Inferior parietal cortex (tissue), 1 donor: ENCODE results near the gene NEDD8.
"Not testable (repeated sequence)": the region's sequence is repeated elsewhere in the genome, so short reads cannot be mapped to it uniquely, and the experiment has no call there.

Experiments used
- DNase-seq: peaks from one replicate; pipeline ENCODE4 v3.0.0-alpha.2; 2016; ENCODE audit errors: extremely low spot score

The NEDD8 gene

DNA sequence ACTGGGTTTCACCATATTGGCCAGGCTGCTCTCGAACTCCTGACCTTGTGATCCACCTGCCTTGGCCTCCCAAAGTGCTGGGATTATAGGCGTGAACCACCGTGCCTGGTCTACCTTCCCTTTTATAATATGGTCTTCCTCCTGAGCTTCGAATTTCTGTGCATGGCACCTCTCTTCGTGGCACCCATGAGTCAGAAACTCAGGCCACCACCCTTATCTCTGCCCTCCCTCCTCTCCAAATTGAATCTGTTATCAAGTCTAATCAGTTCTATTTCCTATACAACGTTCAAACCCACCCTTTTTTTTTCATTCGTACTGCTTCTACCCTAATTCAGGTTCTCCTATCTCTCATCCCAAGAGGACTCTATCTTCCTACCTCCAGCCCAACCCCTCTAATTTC lies 15.3 kb upstream of the NEDD8 start:
- DNase-seq, result no peak

DNA sequence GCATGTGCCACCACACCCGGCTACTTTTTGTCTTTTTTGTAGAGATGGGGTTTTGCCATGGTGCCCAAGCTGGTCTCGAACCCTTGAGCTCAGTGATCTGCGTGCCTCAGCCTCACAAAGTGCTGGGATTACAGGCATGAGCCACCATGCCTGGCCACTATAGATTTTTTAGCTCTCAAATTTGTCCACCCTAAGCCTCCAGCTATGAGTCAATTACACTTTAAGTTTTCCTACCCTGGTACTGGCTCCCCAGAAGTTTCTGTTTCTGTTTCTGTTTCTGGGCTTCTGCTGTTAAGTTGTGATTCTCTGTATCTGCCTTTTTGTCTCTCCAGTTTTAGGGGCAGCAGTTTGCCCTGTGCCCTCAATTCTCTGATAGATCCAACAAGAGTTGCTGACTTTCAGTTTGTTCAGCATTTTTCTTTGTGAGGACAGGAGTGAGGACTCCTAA lies 14.6 kb upstream of the NEDD8 start:
- no peak for DNase-seq

- DNase-seq, result not testable (repeated sequence)
Measured at GRCh38 chr14:24245350-24245749, 13.2 kb upstream of the NEDD8 start.

- peak; percentile 5 for DNase-seq
Measured at GRCh38 chr14:24243336-24243836, 11.2 kb upstream of the NEDD8 start.

- DNase-seq, result no peak
Measured at GRCh38 chr14:24241829-24242443, 9.8 kb upstream of the NEDD8 start.

DNA sequence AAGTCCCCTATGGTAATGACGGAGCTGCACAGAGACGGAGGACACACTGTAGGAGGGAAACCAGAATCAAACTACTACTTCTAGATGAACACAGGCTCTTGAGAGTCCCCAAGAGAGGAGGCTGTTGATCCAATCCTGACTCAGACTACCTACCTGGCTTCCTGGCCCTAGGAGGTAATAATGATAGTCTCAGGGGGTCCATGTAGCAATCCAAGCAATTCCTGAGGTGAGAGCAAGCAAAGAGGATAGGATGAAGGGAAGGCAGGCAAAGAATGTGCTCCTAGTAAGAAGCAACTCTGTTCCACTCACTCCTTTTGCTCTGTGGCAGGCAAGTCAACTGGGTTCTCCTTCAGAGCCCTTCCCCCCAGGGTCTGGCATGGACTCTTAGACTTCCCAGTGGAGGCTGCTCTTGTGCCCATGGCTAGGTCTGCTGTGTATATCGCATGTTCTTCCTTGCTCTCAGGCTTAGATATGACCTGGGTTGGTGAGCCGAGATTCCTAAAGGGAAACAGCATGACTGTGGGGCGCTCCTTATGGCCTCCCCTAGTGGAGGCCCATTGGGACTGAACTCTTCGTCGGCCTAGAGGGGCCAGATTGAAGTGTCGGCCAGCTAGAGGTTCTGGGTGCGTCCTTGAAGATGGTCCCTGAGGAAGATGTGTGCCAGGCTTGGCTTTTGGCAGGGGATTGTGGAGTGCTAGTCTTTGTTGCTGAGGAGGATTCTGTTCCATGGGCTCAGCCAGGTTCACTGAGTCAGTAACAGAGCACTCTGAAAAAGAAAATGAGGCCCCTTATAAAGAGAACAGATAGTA lies 8.1 kb upstream of the NEDD8 start:
- DNase-seq, result no peak

DNA sequence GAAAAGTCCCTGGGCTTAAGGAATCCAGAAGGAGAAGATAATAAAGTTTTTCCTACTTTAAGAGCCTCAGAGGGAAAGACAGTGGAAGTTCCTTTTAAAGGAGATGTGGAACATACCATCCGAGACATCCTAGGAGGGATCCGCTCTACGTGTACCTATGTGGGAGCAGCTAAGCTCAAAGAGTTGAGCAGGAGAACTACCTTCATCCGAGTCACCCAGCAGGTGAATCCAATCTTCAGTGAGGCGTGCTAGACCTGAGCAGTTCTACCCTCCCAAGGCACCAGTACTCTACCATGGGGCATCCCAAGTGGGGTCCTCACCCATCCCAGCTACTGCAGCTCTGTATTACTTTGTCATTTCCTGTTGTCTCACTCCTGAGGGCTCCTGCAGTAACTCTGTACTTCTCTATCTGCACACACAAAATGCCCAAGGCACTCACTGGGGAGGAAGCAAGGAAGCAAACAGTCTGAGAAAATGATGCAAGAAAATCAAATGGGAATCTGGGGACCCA lies 6.4 kb upstream of the NEDD8 start:
- DNase-seq, result no peak

GRCh38 chr14:24238123-24238522 lies 6.0 kb upstream of the NEDD8 start:
- DNase-seq, result no peak

GRCh38 chr14:24237463-24237955 lies 5.3 kb upstream of the NEDD8 start:
- DNase-seq, result no peak

GRCh38 chr14:24236689-24237462 lies 4.7 kb upstream of the NEDD8 start:
- no peak for DNase-seq

DNA sequence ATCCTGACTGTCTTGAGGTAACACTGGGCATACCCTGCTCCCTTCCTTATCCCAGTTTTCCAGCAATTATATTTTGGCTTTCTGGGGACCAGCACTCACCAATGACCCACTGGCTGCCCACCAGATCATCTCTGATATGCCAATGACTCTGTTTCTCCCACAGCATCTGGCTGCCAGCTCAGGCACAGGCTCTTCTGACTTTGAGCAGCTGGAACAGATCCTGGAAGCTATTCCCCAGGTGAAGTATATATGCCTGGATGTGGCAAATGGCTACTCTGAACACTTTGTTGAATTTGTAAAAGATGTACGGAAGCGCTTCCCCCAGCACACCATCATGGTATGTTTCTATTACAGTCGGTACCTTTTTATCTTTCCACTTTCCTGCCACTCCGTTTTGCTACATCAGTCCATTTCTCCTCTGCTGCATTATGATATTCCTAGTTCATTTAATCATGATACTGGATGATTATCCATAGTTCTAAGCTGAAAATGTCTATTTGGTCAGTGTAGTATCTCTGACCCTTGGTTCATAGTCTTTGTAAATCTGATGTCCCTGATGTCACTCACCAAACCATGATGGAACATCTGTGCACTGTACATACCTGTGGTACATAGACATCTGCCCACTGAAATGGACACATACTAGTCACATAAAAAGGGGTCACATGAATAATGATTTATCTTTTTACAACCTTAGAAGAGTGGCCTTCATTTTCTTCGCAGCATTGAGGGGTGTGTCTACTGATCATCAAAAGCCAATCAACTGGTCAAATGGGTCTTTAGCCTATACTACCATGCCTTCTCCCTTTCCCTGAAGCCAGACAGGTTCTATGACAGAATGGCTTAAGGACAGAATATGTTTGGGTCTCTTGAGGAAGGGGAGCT lies 3.9 kb upstream of the NEDD8 start:
- no peak for DNase-seq

GRCh38 chr14:24234095-24235005 lies 2.2 kb upstream of the NEDD8 start:
- no peak for DNase-seq

- no peak for DNase-seq
Measured at GRCh38 chr14:24233538-24233866, 1.3 kb upstream of the NEDD8 start.

GRCh38 chr14:24232645-24233537 lies 724 bp upstream of the NEDD8 start, which contains the start of gene GMPR2:
GMPR2 (plus strand) TSS chr14:24232929; CDS start chr14:24233254, 325 bp downstream.
- no peak for DNase-seq

- DNase-seq, result peak; percentile 20
Measured at GRCh38 chr14:24231263-24232120, 675 bp downstream of the NEDD8 start.

DNA sequence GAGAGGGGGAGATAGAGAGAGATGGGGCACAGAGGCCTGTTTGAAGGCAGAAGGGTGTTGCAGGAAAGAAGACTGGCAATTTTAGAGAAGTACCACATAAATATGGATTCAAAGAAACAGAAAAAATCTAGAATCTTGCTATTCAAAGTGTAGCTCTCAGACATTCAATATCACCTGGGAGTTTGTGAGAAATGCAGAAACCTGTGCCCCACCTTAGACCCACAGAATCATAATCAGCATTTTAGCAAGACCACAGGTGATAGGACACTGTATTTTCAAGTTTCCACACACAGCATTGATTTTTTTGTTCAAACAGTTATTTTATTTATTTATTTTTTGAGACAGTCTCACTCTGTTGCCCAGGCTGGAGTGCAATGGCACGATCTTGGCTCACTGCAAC lies 3.3 kb downstream of the NEDD8 start:
- DNase-seq, result no peak

- no peak for DNase-seq
Measured at GRCh38 chr14:24226473-24226872, 5.7 kb downstream of the NEDD8 start.

DNA sequence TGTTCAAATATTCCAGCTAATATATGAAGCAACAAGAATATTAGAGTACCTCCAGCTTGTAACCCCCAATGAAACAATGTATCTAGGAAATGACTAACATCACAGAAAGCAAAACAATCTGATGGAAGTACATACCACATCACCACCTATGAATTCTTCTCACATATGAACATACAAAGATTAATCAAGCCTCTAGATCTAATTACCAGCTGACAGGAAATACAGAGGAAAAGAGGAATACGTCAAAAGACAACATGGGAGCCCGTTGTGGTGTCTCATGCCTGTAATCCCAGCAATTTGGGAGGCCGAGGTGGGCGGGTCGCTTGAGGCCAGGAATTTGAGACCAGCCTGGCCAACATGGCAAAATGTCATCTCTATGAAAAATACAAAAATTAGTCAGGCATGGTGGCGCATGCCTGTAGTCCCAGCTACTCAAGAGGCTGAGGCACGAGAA lies 7.5 kb downstream of the NEDD8 start:
- no peak for DNase-seq
